ENCODE results near the gene SLC5A5.

GRCh38 chr19:17843292-17843827, 28.4 kb upstream of the SLC5A5 start:
- TF ChIP-seq, protein P1, sequence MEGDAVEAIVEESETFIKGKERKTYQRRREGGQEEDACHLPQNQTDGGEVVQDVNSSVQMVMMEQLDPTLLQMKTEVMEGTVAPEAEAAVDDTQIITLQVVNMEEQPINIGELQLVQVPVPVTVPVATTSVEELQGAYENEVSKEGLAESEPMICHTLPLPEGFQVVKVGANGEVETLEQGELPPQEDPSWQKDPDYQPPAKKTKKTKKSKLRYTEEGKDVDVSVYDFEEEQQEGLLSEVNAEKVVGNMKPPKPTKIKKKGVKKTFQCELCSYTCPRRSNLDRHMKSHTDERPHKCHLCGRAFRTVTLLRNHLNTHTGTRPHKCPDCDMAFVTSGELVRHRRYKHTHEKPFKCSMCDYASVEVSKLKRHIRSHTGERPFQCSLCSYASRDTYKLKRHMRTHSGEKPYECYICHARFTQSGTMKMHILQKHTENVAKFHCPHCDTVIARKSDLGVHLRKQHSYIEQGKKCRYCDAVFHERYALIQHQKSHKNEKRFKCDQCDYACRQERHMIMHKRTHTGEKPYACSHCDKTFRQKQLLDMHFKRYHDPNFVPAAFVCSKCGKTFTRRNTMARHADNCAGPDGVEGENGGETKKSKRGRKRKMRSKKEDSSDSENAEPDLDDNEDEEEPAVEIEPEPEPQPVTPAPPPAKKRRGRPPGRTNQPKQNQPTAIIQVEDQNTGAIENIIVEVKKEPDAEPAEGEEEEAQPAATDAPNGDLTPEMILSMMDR (conservative IDR thresholded peaks at IDR 0.05; ENCODE audit: low read length), result no peak
- no peak for TF ChIP-seq EZH2phosphoT487 (IDR thresholded peaks at IDR 0.05; ENCODE audit: borderline replicate concordance)
